Neuron (in vitro differentiated cells): ENCODE data around the gene EME2.
A peak's percentile ranks its signal among the peaks of the same experiment; 100 is the strongest.

ENCODE experiments used
- H2AFZ ChIP-seq: one replicate; pipeline ENCODE4 v1.6.1; 2013; ENCODE audit warnings: low read depth, mild to moderate bottlenecking, inconsistent platforms, low read length, moderate library complexity
- H3K27me3 ChIP-seq: one replicate; pipeline ENCODE4 v1.6.1; 2013; ENCODE audit warnings: low read length; ENCODE audit not compliant: insufficient read depth
- H3K36me3 ChIP-seq: one replicate; pipeline ENCODE4 v1.6.1; 2013; ENCODE audit warnings: low read length; ENCODE audit not compliant: insufficient read depth
- H3K4me1 ChIP-seq: one replicate; pipeline ENCODE4 v1.6.1; 2013; ENCODE audit warnings: low read length; ENCODE audit not compliant: insufficient read depth
- H3K4me3 ChIP-seq: 2 replicates; pipeline ENCODE4 v1.5.1; 2013; ENCODE audit warnings: mild to moderate bottlenecking, low read length, moderate library complexity
- H3K9me3 ChIP-seq: one replicate; pipeline ENCODE4 v1.6.1; 2013; ENCODE audit warnings: low read length

Gene EME2

DNA sequence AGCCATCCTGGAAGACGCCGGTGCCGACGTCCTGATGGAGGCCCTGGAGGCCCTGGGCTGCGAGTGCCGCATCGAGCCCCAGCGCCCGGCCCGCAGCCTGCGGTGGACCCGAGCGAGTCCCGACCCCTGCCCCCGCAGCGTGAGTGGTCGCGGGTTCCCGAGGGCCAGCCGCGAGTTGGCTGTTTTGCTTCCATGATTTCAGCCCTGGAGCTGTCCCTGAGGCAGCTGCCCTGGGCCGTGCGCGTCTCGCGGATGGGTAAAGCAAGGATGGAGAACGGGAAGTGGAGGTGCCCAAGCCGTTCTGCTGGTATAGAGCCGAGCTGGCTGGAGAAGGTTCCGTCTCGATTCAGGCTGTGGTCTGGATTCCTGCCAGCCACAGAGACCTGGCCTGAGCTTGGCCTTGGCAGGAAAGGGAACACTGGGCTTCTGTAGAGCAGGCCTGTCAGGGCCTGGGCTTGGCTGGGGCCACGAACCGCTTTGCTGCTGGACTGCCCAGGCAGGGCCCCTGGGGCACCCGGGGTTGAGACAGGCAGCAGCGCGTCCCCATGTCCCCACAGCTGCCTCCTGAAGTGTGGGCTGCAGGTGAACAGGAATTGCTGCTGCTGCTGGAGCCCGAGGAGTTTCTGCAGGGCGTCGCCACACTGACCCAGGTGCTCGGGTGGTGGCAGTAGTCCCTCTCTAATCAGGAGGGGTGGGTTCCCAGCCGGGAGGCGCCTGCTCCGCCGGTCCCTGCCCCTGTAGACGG is 1.3 kb downstream of the EME2 start:
- Histone ChIP-seq H3K4me3 (peak overlapping the region; percentile 87), H3K9me3 (no peaks in the 10 kb centered on the region), H2AFZ (peak overlapping the region; percentile 54), H3K36me3 (peaks cover 41% of the 10 kb centered on the region), H3K4me1 (peaks cover 19% of the 10 kb centered on the region), H3K27me3 (no peaks in the 10 kb centered on the region)

DNA sequence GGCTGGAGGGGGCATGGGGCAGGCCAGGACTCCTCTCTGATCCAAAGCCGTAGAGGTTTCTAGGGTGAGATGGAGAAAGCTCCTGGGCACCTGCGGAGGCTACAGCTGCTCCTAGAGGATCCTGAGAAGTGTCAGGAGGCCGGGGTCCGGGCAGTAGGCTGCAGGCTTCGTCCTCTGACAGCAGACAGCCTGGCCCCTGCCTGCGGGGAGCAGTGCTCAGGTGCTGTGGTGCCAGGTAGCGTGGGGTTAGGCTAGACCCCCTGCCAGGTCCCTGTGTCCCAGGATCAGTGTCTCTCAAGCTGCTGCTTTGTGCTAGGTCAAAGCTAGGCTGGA is 1.8 kb downstream of the EME2 start:
- Histone ChIP-seq H3K36me3 (peaks cover 41% of the 10 kb centered on the region), H2AFZ (no peak overlapping the region), H3K4me3 (peak overlapping the region; percentile 87), H3K9me3 (no peaks in the 10 kb centered on the region), H3K27me3 (no peaks in the 10 kb centered on the region), H3K4me1 (peaks cover 19% of the 10 kb centered on the region)

DNA sequence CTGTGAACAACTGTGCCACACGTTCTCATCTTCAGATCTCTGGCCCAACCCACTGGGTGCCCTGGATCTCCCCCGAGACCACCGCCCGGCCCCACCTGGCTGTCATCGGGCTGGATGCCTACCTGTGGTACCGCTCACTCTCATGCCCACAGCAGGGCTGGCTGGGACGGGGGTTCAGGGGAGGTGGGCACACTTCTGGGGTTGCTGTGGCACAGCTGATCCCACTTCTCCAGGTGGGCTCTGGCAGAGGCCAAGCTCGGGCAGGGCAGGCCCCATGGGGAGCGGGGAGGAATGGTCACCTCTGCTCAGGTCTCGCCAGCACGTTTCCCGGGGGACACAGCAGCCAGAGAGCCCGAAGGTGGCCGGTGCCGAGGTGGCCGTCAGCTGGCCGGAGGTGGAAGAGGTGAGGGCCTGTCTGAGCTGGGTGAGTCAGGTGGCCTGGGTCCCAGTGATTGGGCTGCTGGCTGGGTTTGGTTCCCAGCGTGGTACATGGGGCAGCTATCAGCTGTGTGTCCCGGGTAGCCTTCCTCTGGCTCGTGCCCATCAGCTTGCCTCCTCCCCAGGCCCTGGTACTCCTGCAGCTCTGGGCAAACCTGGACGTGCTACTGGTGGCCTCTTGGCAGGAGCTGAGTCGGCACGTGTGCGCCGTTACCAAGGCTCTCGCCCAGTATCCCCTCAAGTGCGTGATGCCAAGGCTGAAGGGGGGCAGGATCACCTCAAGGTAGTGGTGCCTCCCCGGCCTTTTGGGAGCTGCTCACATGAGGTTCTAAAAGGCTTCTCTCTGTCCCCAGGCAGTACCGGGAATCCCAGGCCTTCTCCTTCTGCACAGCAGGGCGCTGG is 2.6 kb downstream of the EME2 start:
- Histone ChIP-seq H3K4me3 (no peak overlapping the region), H3K4me1 (peaks cover 19% of the 10 kb centered on the region), H3K36me3 (peaks cover 42% of the 10 kb centered on the region), H2AFZ (no peak overlapping the region), H3K27me3 (no peaks in the 10 kb centered on the region), H3K9me3 (no peaks in the 10 kb centered on the region)

DNA sequence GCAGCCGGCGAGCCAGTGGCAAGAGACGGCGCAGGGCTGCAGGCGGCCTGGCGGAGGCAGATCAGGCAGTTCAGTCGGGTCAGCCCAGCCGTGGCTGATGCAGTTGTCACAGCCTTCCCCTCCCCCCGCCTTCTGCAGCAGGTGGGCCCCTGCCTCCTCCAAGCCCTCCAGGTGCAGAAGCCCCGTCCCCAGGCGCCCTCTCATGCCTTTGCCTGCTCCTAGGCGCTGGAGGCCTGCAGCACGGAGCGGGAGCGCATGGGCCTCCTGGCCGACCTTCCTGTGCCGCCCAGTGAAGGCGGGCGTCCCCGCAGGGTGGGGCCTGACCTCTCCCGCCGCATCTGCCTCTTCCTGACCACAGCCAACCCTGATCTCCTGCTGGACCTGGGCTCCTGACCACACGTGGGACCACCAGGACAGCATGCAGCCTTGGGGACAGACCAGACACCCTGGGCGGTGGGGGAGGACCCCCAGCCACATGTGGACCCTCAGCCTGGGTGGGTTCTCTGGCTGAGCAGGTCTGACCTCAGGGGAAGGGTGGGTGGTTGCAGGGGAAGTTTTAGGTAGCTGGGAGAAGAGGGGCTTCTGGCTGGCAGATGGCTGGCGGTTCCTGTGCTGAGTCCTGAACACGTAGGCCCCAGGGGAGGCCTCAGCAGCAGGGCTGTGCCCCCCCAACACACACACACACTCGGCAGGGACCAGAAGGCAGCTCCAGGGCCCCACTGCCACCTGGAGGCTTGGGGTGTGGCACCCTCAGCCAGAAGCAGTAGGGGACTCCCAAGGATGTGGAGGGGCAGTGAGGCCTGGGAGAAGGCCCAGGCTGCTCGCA is 3.4 kb downstream of the EME2 start:
- H3K4me1 ChIP-seq = peaks cover 22% of the 10 kb centered on the region
- H2AFZ ChIP-seq = no peak overlapping the region
- no peaks in the 10 kb centered on the region for H3K9me3 ChIP-seq
- H3K36me3 ChIP-seq = peaks cover 44% of the 10 kb centered on the region
- H3K4me3 ChIP-seq = no peak overlapping the region
- no peaks in the 10 kb centered on the region for H3K27me3 ChIP-seq

DNA sequence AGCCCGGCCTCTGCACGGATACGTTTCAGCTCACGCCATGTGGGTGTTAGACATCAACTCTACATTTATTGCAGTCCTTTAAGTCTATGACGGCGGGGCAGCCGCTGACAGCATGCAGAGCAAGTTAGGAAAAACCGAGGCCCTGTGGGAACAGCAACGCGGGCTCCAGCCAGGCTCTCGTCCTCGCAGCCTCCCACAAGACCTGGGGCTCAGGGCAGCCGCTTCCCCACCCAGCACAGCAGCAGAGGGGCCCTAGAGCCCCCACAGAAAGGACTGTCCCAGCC is 4.0 kb downstream of the EME2 start:
- H3K36me3 ChIP-seq = peaks cover 46% of the 10 kb centered on the region
- H3K4me1 ChIP-seq = peaks cover 28% of the 10 kb centered on the region
- H3K4me3 ChIP-seq = no peak overlapping the region
- H2AFZ ChIP-seq = no peak overlapping the region
- no peaks in the 10 kb centered on the region for H3K27me3 ChIP-seq
- no peaks in the 10 kb centered on the region for H3K9me3 ChIP-seq

DNA sequence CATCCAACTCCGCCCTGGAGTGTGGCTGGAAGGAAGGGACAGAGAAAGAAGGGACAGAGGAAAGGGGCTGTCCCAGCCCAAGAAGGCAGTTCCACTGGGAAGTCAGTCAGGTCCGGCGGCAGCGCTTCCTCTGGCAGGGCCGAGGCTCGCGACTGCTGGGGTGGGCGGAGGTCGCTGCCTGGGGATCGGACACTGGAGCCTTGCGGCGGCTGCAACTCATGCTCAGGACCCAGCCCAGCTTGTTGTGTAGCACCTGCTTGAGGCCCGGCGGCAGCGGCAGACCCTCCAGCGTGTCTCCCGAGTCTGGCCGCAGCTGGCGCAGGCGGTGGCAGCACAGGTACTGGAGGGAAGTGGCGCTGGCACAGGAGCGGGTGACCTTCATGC is 4.4 kb downstream of the EME2 start:
- no peak overlapping the region for H3K4me3 ChIP-seq
- H3K36me3 ChIP-seq = peaks cover 46% of the 10 kb centered on the region
- no peaks in the 10 kb centered on the region for H3K27me3 ChIP-seq
- H2AFZ ChIP-seq = no peak overlapping the region
- peaks cover 28% of the 10 kb centered on the region for H3K4me1 ChIP-seq
- no peaks in the 10 kb centered on the region for H3K9me3 ChIP-seq

DNA sequence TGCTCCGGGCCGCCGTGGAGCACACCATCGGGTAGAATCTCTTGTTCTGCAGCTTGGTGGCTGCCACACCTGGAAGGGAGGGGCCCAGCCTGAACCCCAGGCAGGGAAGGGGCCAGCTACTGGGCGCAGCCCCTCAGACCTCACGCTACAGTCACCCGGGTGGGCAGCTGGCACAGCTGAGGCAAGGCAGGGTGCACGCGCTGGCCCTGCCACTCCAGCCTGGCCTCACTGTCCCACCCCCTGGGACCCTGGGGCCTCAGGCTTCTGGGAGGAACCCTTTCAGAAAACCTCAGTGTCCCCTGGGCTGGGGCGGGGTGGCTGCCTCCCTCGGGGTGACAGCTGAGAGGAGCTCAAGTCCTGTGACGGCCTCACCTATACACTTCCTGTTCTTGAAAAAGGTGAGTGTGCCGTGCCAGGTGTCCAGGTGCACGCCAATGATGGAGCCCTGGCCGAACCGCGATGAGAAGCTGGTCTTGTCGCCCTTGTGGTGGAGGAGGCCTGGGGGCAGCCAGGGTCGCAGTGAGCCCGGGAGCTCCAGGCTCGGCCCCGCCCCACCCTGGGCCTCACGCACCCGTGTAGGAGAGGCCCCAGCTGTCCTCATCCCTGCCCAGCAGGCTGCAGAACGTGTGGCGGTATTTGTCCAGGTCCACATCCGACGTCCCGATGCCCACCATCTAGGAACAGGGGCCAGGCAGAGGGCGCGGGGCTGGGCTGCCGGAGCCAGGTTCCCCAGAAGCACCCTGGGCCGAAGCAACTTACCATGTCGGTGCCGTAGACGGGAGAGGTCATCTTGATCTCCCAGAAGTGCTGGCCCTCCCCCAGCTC is 5.0 kb downstream of the EME2 start:
- Histone ChIP-seq H3K4me3 (no peak overlapping the region), H2AFZ (no peak overlapping the region), H3K4me1 (peaks cover 23% of the 10 kb centered on the region), H3K27me3 (no peaks in the 10 kb centered on the region), H3K9me3 (no peaks in the 10 kb centered on the region), H3K36me3 (peaks cover 46% of the 10 kb centered on the region)

DNA sequence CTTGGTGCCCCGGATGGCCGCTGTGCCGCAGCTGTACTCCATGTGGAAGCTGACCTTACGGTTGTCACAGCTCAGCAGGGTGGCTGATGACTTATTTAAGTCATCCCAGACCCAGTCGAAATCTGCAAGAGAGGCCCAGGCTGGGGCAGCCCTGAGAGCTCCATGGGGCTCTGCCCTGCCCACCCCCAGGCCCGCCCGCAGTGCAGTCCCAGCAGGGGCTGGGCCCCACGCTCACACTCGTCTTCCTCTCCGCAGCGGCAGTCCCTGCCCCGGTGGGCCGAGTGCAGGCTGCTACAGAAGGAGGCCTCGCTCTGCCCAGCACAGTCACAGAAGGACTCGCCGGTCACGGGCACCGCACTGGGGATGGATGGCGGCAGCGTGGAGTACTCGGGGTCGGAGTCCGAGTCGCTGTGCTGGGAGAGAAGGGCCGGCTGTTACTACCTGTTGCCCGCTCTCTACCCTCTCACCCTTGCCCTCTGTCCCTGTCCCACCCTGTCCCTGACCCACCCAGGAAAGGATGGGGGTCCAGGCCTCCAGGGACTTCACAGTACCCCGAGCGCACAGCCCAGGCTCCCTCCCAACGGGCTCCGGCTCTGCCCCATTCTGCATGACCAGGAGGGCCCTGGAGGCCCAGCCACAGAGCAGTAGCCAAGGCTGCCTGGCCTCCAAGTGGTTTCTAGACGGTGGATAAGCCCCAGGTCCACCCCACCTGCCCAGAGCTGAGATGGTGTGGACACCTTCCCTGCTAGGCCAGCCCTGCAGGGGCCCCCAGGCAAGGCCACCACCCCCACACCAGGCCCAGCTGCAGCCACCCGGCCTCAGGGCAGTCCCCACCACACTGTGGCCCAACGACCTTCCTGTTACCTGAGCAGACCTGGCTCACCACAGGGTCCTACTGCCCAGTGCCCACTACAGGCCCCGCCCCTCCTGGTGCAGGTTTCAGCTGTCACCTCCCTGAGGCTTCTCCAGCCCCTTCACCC is 5.9 kb downstream of the EME2 start:
- no peaks in the 10 kb centered on the region for H3K27me3 ChIP-seq
- no peak overlapping the region for H2AFZ ChIP-seq
- H3K4me3 ChIP-seq = no peak overlapping the region
- peaks cover 46% of the 10 kb centered on the region for H3K36me3 ChIP-seq
- peaks cover 23% of the 10 kb centered on the region for H3K4me1 ChIP-seq
- H3K9me3 ChIP-seq = no peaks in the 10 kb centered on the region

DNA sequence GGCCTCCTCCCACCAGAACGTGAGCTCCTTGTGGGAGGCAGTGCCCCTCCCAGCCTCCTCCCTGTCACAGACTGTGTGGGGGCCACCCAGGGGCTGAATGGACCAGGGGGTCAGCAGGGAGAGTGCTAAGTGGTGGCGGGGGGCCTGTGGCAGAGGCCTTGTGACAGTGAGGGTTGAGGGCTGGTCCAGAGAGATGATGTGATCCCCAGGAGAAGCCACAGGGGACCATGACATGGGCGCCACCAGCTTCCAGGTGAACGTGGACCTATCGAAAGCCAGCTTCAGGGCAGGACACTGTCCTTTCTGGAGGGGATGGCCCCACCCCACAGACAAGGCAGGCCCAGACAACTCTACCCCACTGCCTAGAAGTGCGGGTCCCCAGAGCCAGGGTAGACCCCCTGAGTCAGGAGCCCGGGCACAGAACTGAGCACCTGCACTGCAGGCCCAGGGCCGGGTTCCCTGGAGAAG is 6.7 kb downstream of the EME2 start:
- Histone ChIP-seq H2AFZ (no peak overlapping the region), H3K4me3 (no peak overlapping the region), H3K4me1 (peaks cover 21% of the 10 kb centered on the region), H3K36me3 (peaks cover 46% of the 10 kb centered on the region), H3K9me3 (no peaks in the 10 kb centered on the region), H3K27me3 (no peaks in the 10 kb centered on the region)

DNA sequence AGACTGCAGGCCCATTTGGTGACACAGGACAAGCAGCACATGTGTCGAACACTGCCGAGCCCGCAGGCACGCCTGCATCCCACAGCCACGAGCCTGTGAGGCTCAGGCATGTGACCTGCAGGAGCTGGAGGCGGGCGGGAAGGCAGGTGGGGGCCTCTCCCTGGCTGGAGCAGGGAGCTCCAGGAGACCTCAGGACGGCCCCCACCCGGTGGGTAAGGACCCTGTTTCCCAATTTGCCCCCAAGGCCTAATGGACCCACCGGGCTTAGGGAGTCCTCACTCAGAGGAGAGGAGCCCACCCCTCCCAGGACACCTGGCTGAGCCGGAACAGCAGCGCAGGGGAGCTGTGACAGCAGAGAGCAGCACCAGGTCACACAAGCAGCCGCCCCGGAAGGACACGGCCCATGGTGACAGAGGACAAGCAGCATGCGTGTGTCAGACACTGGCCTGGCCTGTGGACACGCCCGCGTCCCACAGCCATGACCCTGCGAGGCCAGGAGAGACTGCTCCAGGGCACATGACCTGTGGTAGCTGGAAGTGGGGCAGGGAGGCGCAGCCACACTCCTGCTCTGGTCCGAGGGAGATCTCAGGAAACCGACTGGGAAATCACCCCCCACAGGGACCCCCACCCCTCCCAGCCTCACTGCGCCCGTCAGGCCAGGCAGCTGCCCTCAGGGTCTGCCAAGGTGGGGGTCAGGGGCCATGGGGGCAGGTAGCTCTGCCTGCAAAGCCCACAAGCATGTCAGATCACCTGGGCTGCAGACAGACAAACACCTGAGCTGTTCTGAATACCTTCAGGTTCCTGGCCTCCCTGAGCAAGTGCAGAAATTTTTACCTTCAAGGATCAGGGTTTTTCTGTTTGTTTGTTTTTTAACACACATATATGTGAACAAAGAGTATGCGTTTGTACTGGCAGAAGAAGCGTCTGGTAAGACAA is 7.4 kb downstream of the EME2 start:
- peaks cover 16% of the 10 kb centered on the region for H3K4me1 ChIP-seq
- no peak overlapping the region for H2AFZ ChIP-seq
- no peaks in the 10 kb centered on the region for H3K27me3 ChIP-seq
- H3K4me3 ChIP-seq = no peak overlapping the region
- peaks cover 46% of the 10 kb centered on the region for H3K36me3 ChIP-seq
- H3K9me3 ChIP-seq = no peaks in the 10 kb centered on the region

DNA sequence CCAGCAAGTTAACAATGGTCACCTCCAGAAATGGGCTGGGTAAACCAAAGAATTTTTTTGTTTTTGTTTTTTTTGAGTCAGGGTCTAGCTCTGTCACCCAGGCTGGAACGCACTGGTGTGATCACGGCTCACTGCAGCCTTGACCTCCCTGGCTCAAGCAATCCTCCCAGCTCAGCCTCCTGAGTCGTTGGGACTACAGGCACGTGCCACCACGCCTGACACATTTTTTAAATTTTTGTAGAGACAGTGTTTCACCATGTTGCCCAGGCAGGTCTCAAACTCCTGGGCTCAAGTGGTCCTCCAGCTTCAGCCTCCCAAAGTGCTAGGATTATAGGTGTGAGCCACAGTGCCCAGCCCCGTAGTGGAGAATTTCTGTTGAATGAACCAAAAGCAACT is 8.1 kb downstream of the EME2 start:
- Histone ChIP-seq H3K4me3 (peak overlapping the region; percentile 95), H2AFZ (no peak overlapping the region), H3K9me3 (no peaks in the 10 kb centered on the region), H3K36me3 (peaks cover 46% of the 10 kb centered on the region), H3K4me1 (peaks cover 16% of the 10 kb centered on the region), H3K27me3 (no peaks in the 10 kb centered on the region)
